Left forelimb (tissue), 1 donor: ENCODE data around the gene ADGRL3.
"Not testable (repeated sequence)": the region's sequence is repeated elsewhere in the genome, so short reads cannot be mapped to it uniquely, and the experiment has no call there.

Source experiments
- DNase-seq: peaks from one replicate; pipeline ENCODE4 v3.0.0-alpha.2; 2018; ENCODE audit warnings: low spot score

The ADGRL3 gene

DNA sequence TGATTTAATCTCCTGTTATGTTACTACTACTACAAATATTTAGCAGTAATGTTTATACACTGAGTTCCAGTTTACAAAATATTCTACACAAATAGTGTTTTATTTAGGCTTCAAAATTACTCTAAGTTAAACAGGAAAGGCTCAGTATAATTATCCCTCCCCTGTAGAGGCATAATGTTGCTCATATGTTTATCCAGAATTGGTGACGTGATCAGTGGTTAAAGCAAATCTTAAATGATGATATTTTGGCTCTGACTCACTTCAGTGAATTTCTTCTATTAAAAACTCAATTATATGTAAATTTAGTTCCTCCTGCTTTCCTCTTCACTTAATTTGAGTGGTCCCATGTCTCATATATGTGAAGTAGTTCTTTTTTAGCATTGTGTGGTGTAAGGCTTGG is 438.5 kb downstream of the ADGRL3 start:
- DNase-seq = no peak

GRCh38 chr4:61646746-61647350 is 446.7 kb downstream of the ADGRL3 start:
- not testable (repeated sequence) for DNase-seq

- DNase-seq = no peak
Observed at GRCh38 chr4:61648264-61648663, 448.1 kb downstream of the ADGRL3 start.

DNA sequence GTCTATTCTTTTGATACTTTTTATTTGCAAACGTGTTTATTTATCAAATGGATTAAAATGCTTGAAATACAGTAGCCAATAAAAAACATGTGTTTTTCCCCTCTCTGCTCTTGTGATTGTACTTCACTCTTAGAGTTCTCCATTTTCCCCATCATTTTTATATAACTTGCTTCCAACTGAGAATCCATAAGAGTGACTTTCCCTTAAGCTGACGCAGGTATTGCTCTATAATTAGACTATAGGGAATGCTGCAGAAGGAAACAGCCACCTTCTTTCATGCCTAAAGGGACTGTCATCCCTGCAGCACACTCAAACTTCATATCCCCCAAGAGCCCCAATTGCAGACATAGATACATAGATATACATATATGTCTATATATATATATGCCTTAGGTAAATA is 456.9 kb downstream of the ADGRL3 start:
- DNase-seq = no peak

DNA sequence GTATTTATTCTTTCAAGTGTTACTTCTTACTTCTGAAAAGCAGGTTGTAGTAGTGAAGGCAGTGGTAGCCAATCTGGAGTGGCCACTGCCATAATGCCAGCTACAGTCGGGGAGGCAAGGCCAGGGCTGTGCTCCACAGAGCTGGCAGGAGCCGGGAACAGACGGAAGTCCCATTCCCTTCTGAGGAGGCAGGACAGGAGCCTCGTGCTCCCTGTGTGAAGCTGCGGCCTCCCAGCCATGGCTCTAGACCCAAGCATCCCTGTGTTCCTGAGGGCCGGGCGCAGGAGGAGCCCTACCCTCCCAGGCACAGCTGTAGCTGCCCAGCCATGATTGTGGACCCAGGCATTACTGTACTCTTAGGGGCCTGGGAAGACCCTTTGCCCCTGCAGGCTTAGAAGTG is 461.8 kb downstream of the ADGRL3 start:
- DNase-seq = no peak

- no peak for DNase-seq
Observed at GRCh38 chr4:61662362-61662761, 462.2 kb downstream of the ADGRL3 start.

DNA sequence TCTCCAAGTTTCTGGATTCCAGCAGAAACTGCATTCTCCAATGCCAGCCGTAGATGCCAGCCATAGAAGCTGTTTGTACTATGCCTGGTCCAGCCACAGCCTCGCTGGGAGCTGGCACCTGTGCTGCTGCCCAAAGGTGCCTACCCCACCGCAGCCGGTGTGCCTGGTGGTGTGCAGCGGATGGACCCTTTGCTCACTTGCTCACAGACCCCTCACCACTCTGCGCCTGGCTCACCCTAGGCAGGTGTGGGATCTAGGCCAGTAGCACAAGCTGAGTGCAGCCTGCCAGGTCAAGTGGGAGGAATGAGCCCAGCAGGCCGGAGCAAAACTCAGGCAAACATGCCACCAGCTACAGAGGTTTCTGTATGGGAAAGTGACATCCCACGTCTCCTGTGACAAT is 463.2 kb downstream of the ADGRL3 start:
- no peak for DNase-seq

DNA sequence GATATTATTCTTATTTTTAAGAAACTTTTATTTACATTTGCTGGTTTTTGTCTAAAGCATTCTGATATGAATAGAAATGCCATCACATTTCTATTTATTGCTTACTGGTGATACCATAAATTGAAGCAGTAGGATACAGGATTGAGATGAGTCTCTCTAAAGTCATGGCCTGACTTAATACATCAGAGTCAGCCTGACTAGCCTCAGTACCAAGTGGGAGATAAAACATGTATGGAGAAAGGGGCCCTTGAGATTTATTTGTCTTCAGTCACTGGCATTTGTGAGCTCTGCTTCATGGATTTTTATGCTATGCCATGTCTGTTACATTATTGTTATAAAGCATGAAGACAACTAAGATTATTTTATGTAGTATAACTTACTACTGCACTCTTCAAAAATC is 465.5 kb downstream of the ADGRL3 start:
- DNase-seq = no peak

GRCh38 chr4:61666244-61666643 is 466.1 kb downstream of the ADGRL3 start:
- DNase-seq = no peak

- DNase-seq = no peak
Observed at GRCh38 chr4:61671599-61671998, 471.5 kb downstream of the ADGRL3 start.

- no peak for DNase-seq
Observed at GRCh38 chr4:61675464-61675863, 475.3 kb downstream of the ADGRL3 start.

DNA sequence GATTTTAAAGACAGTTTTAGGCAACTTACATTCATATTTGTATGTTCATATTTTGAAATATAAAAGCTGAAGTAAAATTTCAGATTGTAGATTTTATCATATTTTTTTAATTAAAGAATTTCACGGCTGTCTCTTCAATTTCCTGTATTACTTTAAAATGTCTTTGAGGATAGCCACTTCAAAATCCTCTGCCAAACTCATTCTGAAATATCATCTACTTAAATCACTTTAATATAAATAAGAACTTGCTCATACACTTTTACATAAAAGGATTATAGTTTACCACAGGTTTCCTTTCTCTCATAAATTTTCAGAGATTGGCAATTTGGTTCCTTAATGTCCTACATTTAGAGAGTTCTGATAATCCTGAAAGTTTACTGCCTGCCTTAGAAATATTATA is 478.2 kb downstream of the ADGRL3 start:
- no peak for DNase-seq

- no peak for DNase-seq
Observed at GRCh38 chr4:61693520-61693919, 493.4 kb downstream of the ADGRL3 start.

DNA sequence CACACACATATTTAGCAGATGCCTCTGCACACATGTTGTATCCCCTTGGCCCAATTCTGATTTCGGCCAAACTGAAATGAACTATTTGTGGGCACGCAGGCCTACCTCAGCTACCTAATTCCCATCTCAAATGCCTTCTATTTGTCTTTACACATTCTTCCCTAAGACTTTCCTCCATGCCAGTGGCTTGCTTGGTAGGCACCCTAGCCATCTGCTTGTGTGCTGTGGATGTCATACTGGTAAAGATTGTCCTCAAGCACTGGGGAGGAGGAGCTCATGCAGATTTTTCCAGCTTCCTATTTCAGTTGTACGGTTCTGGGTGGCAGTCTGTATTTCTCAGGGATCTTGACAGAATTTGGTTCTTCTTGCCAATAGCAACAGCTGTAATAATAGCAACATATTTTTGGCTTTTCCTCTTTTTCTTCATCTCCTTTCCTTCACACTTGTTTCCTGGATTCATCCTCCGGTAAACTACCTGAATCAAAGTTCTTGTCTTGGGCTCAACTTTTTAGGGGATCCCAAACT is 514.3 kb downstream of the ADGRL3 start:
- no peak for DNase-seq

DNA sequence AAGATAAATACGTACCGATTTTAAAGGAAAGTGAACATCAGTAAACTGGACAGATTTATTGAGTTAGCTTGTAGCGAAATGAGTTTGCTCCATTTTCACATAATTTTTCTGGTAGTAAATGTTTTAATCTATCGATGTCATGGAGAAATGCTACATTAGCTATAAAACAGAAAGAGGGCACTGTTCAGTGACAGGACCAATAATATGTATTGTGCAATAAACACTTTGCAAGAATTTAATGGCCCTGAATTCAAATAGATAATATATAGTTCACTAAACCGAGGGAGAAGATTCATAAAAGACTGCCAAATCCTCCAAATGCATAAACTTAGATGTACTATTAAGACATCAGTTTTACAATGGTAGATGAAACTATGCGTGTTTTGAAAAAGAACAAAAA is 516.3 kb downstream of the ADGRL3 start:
- DNase-seq = no peak

DNA sequence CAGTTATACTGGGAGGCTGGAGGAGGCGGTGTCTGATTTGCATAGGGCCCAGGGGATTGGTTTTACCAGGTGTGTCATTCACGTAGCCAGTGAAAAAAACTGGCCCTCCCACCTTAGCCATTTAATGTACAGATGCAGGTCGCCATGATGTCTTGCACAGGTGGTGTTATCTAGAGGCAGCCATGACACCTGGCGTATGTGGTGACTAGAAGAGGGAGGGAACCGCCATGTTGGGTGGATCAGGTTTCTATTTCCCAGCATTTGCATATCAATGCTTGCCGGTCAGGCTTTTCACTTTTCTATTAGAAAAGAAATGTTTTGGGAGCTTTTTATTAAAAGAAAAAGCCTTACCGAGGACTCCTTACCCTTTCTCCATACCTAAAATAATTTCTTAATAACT is 523.4 kb downstream of the ADGRL3 start:
- DNase-seq = no peak

GRCh38 chr4:61727286-61727685 is 527.2 kb downstream of the ADGRL3 start:
- DNase-seq = no peak

DNA sequence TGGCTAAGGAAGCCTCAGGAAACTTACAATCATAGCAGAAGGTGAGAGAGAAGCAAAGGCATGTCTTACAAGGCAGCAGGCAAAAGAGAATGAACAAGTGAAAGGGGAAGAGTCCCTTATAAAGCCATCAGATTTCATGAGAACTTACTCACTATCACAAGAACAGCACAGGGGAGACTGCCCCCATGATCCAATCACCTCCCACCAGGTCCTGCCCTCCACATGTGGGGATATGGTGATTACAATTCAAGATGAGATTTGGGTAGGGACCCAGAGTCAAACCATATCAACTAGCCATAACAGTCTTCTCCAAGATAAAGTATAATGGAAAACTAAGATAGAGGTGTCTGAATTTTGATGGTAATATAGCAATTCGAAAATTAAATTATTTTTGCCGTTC is 534.3 kb downstream of the ADGRL3 start:
- DNase-seq = no peak

- DNase-seq = no peak
Observed at GRCh38 chr4:61739887-61740286, 539.8 kb downstream of the ADGRL3 start.

GRCh38 chr4:61740886-61741285 is 540.8 kb downstream of the ADGRL3 start:
- no peak for DNase-seq

DNA sequence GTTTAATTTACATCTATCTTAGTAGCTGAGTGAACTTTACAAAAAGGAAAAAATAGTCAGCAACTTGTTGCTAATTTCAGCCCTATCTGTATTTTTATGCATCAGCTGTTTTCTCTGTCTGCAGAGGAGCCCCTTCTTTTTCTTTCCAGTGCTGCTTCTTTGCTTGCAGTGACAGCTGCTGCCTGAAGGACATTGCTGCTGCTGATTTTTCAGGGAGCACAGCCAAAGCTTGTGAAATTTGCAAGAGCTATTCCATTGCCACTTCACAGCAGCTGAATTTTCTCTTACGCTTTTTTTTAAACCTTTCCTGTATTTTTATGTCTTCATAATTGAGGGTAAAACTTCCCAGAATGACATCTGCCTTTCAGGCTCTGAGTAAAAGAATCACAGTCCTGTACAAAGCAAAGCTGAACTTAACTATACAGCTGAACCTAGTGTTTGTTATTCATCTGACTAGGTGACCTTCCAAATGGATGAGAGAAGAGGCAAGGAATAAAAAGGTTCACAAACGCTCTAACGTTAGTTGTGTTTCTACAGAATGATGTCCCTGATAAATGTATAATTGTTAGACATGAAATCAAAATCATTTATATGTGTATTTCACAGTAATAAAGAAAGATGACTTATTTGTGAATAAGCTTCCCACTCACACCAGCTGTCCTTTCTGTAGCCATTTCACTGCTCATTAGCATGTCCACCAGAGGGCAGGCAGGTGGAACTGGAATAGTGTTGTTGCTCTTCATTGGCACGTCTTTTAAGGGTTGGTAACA is 541.4 kb downstream of the ADGRL3 start:
- DNase-seq = peak; percentile 71

GRCh38 chr4:61750810-61751209 is 550.7 kb downstream of the ADGRL3 start:
- DNase-seq = no peak

DNA sequence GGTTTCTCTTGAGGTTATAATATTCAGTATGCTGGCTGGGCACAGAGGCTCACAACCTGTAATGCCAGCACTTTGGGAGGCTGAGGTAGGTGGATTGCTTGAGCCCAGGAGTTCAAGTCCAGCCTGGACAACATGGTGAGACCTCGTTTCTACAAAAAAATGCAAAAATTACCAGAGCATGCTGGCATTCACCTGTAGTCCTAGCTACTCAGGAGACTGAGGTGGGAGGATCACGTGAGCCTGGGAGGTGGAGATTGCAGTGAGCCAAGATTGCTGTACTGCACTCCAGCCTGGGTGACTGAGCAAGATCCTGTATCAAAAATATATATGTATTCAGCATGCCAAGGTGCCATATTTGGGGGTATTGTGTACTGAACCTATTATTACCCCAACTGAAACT is 552.5 kb downstream of the ADGRL3 start:
- DNase-seq = no peak

GRCh38 chr4:61753739-61754138 is 553.6 kb downstream of the ADGRL3 start:
- DNase-seq = no peak
